Sigmoid colon (tissue), 7 donors: ENCODE data around the gene COL4A2. TPM values are rescaled to one million over a fixed set of nuclear protein-coding genes. Genes with fewer than 3 reads are reported as not detected.
A peak's percentile ranks its signal among the peaks of the same experiment; 100 is the strongest.

Experiments
- DNase-seq: peaks from one replicate; pipeline ENCODE4 v3.0.0-alpha.2; 2019
- H3K27ac ChIP-seq, 4 donors: fragments of 200-600 bp; sonication (generic); one replicate each; pipeline ENCODE4 v1.5.1; 2016 to 2019; ENCODE audit warnings: mild to moderate bottlenecking in 1 of 4
- H3K27me3 ChIP-seq, 3 donors: fragments of 200-600 bp; sonication (generic); one replicate each; pipeline ENCODE4 v1.5.1; 2019; ENCODE audit warnings: mild to moderate bottlenecking in 1 of 3
- H3K36me3 ChIP-seq, 4 donors: fragments of 200-600 bp; sonication (generic); one replicate each; pipeline ENCODE4 v1.5.1; 2016 to 2019
- H3K4me1 ChIP-seq, 4 donors: fragments of 200-600 bp; sonication (generic); one replicate each; pipeline ENCODE4 v1.5.1; 2017 to 2019
- H3K4me3 ChIP-seq, 4 donors: fragments of 200-600 bp; sonication (generic); one replicate each; pipeline ENCODE4 v1.5.1; 2017 to 2019; ENCODE audit warnings: mild to moderate bottlenecking in 2 of 4, moderate library complexity in 1 of 4
- H3K9me3 ChIP-seq, 4 donors: fragments of 200-600 bp in 3 of 4; sonication (generic) in 3 of 4; one replicate each; pipeline versions ENCODE4 v1.5.1 to v1.6.1; 2013 to 2019
- CTCF ChIP-seq, 4 experiments: fragments of 450-650 bp in 3 of 4; fragments of 200-600 bp in 1 of 4; IDR thresholded peaks; one replicate each; pipeline ENCODE4 v1.5.1; 2016 to 2019; ENCODE audit warnings: antibody characterized with exemption in 4 of 4, mild to moderate bottlenecking in 3 of 4, moderate library complexity in 2 of 4
- EP300 ChIP-seq, 4 donors: sonication (generic); formaldehyde crosslinking; IDR thresholded peaks; one replicate each; pipeline ENCODE4 v1.6.1; 2017; ENCODE audit warnings: antibody characterized with exemption in 4 of 4
- POLR2A ChIP-seq, 2 donors: fragments of 450-650 bp; IDR thresholded peaks; one replicate each; pipeline ENCODE4 v1.6.1; 2016; ENCODE audit warnings: antibody characterized with exemption in 2 of 2, mild to moderate bottlenecking in 2 of 2, moderate library complexity in 2 of 2
- POLR2AphosphoS5 ChIP-seq, 4 donors: sonication (generic); formaldehyde crosslinking; IDR thresholded peaks; one replicate each; pipeline ENCODE4 v1.6.1; 2017; ENCODE audit warnings: antibody characterized with exemption in 4 of 4
- WGBS, 2 donors: extraction: QIAGEN DNeasy Blood & Tissue Kit; methylation state at CpG; one replicate each; pipeline ENCODE4 v1.1.7; 2013; 5-methylcytosine and 5-hydroxymethylcytosine counted together
- intact Hi-C: fragments of 100-400 bp; cut with DNase I; formaldehyde crosslinking; loops from one replicate; pipeline ENCODE4 v1.15.1; 2023
- polyA plus RNA-seq, 3 donors: library from polyadenylated mRNA; stranded (reverse); fragments of 200-250 nt; gene quantifications; one replicate each; pipeline ENCODE4 v1.2.3, GENCODE V29; 2013
- total RNA-seq, 4 donors: library from RNA; depleted of rRNA; stranded (reverse); fragments of >200 nt; gene quantifications; one replicate each; pipeline ENCODE4 v1.1.0, GENCODE V29; 2016
- donor health status: healthy with polysubstance abuse.
- donor health status: Bipolar disorder and iron deficiency.
- donor health status: healthy.

COL4A2 gene
- total and polyA plus RNA-seq, 7 donors: 24.0 to 1,039 (median 306) TPM

- DNase-seq: no peak
- no peak for TF ChIP-seq EP300 (IDR thresholded peaks at IDR 0.05)
- TF ChIP-seq CTCF (IDR thresholded peaks at IDR 0.05): no peak
- TF ChIP-seq POLR2AphosphoS5 (IDR thresholded peaks at IDR 0.05): no peak
- no peak for TF ChIP-seq POLR2A (IDR thresholded peaks at IDR 0.05)
- H3K27ac ChIP-seq: peak overlapping the region; percentile 65 to 98 (median 75)
- no peaks in the 10 kb centered on the region for H3K9me3 ChIP-seq
- H3K27me3 ChIP-seq: no peaks in the 10 kb centered on the region
- H3K36me3 ChIP-seq: peaks cover 11 to 77% (median 48%) of the 10 kb centered on the region in 4 donors
- 89 to 91% methylated on average over 25 of the region's 25 CpGs for WGBS, 2 donors
- no peak overlapping the region for H3K4me3 ChIP-seq
- intact Hi-C loops: loop anchor here (2.0 kb wide), 1 partner anchor 225 kb away; no protein-coding TSS in a partner anchor
- H3K4me1 ChIP-seq: peaks cover 0 to 66% (median 48%) of the 10 kb centered on the region in 4 donors
Measured at GRCh38 chr13:110445722-110446574, 138.9 kb downstream of the COL4A2 start.

GRCh38 chr13:110446575-110446890 is 139.4 kb downstream of the COL4A2 start:
- TF ChIP-seq EP300 (IDR thresholded peaks at IDR 0.05): no peak
- no peak for TF ChIP-seq CTCF (IDR thresholded peaks at IDR 0.05)
- no peak for TF ChIP-seq POLR2AphosphoS5 (IDR thresholded peaks at IDR 0.05)
- TF ChIP-seq POLR2A (IDR thresholded peaks at IDR 0.05): no peak
- DNase-seq: no peak
- Histone ChIP-seq H3K4me3 (no peak overlapping the region), H3K36me3 (peaks cover 5 to 77% (median 50%) of the 10 kb centered on the region in 4 donors), H3K4me1 (peaks cover 0 to 60% (median 48%) of the 10 kb centered on the region in 4 donors), H3K27me3 (no peaks in the 10 kb centered on the region), H3K27ac (peak overlapping the region; percentile 65 to 98 (median 75)), H3K9me3 (no peaks in the 10 kb centered on the region)
- intact Hi-C loops: no loop called here
- WGBS, 2 donors: 64 to 68% methylated on average over 4 of the region's 4 CpGs

- intact Hi-C loops: no loop called here
- Histone ChIP-seq H3K27me3 (no peaks in the 10 kb centered on the region), H3K36me3 (peaks cover 5 to 80% (median 53%) of the 10 kb centered on the region in 4 donors), H3K27ac (peak overlapping the region; percentile 65 to 98 (median 75)), H3K4me1 (peaks cover 0 to 56% (median 47%) of the 10 kb centered on the region in 4 donors), H3K4me3 (no peak overlapping the region), H3K9me3 (no peaks in the 10 kb centered on the region)
- WGBS, 2 donors: 81 to 89% methylated on average over 12 of the region's 12 CpGs
- DNase-seq: no peak
- TF ChIP-seq POLR2AphosphoS5 (IDR thresholded peaks at IDR 0.05): peak in 2 of 4 donors; percentile 36 to 47
- no peak for TF ChIP-seq CTCF (IDR thresholded peaks at IDR 0.05)
Measured at GRCh38 chr13:110447058-110447511, 140.0 kb downstream of the COL4A2 start.

- H3K36me3 ChIP-seq: peaks cover 5 to 82% (median 53%) of the 10 kb centered on the region in 4 donors
Measured at GRCh38 chr13:110447801-110448200, 140.7 kb downstream of the COL4A2 start.

More at GRCh38 chr13:110447801-110448200, 140.7 kb downstream of the COL4A2 start:
- peaks cover 0 to 50% (median 44%) of the 10 kb centered on the region in 4 donors for H3K4me1 ChIP-seq
- H3K9me3 ChIP-seq: no peaks in the 10 kb centered on the region
- intact Hi-C loops: no loop called here
- 84 to 89% methylated on average over 9 of the region's 9 CpGs for whole genome bisulfite sequencing, 2 donors
- no peak for DNase-seq
- H3K4me3 ChIP-seq: no peak overlapping the region
- peak overlapping the region; percentile 65 to 98 (median 75) for H3K27ac ChIP-seq
- no peak for TF ChIP-seq POLR2AphosphoS5 (IDR thresholded peaks at IDR 0.05)
- no peak for TF ChIP-seq EP300 (IDR thresholded peaks at IDR 0.05)
- no peak for TF ChIP-seq CTCF (IDR thresholded peaks at IDR 0.05)
- no peak for TF ChIP-seq POLR2A (IDR thresholded peaks at IDR 0.05)
- no peaks in the 10 kb centered on the region for H3K27me3 ChIP-seq
